Mononuclear cell (primary cell): ENCODE results near the gene LAGE3. TPM values are rescaled to one million over a fixed set of nuclear protein-coding genes. Genes with fewer than 3 reads are reported as not detected.

Experiments used
- H3K27me3 ChIP-seq: 2 replicates; pipeline ENCODE4 v1.6.0; 2011; ENCODE audit warnings: low read length, control low read depth; ENCODE audit not compliant: insufficient read depth
- H3K4me1 ChIP-seq: 2 replicates; pipeline ENCODE4 v1.5.1; 2011; ENCODE audit warnings: mild to moderate bottlenecking, low read length, control low read depth; ENCODE audit not compliant: insufficient read depth
- H3K4me3 ChIP-seq: 2 replicates; pipeline ENCODE4 v1.5.1; 2011; ENCODE audit warnings: mild to moderate bottlenecking, low read length, moderate library complexity
- H3K9me3 ChIP-seq: 2 replicates; pipeline ENCODE4 v1.5.1; 2011; ENCODE audit warnings: low read depth, mild to moderate bottlenecking, control low read depth, low read length
- total RNA-seq: library from RNA; depleted of rRNA; stranded (reverse); fragments of >200 nt; gene quantifications from one replicate; pipeline ENCODE4 v1.2.3, GENCODE V29; 2012

LAGE3 gene
- total RNA-seq, 1 donor, result 2.6 TPM

GRCh38 chrX:154441984-154442707 lies 36.9 kb downstream of the LAGE3 start:
- H3K4me3 ChIP-seq, result no peak overlapping the region
- no peaks in the 10 kb centered on the region for H3K27me3 ChIP-seq
- no peaks in the 10 kb centered on the region for H3K9me3 ChIP-seq
- peaks cover 30% of the 10 kb centered on the region for H3K4me1 ChIP-seq

GRCh38 chrX:154441564-154441963 lies 37.5 kb downstream of the LAGE3 start:
- Histone ChIP-seq H3K9me3 (no peaks in the 10 kb centered on the region), H3K27me3 (no peaks in the 10 kb centered on the region), H3K4me1 (peaks cover 30% of the 10 kb centered on the region), H3K4me3 (no peak overlapping the region)

GRCh38 chrX:154440623-154441357 lies 38.3 kb downstream of the LAGE3 start:
- Histone ChIP-seq H3K4me1 (peaks cover 35% of the 10 kb centered on the region), H3K27me3 (no peaks in the 10 kb centered on the region), H3K9me3 (no peaks in the 10 kb centered on the region), H3K4me3 (no peak overlapping the region)

GRCh38 chrX:154439841-154440240 lies 39.2 kb downstream of the LAGE3 start:
- Histone ChIP-seq H3K27me3 (no peaks in the 10 kb centered on the region), H3K4me1 (peaks cover 29% of the 10 kb centered on the region), H3K9me3 (no peaks in the 10 kb centered on the region), H3K4me3 (no peak overlapping the region)

- H3K27me3 ChIP-seq, result no peaks in the 10 kb centered on the region
- H3K4me1 ChIP-seq, result peaks cover 19% of the 10 kb centered on the region
- H3K9me3 ChIP-seq, result no peaks in the 10 kb centered on the region
- H3K4me3 ChIP-seq, result peak overlapping the region; percentile 45
These were observed 40.8 kb downstream of the LAGE3 start for GRCh38 chrX:154437971-154438893.

GRCh38 chrX:154436983-154437752 lies 41.9 kb downstream of the LAGE3 start, which contains the start of gene GDI1:
TSS of gene GDI1 (plus strand) at chrX:154437154. CDS start at chrX:154437255, 101 bp downstream.
- H3K4me1 ChIP-seq, result peaks cover 18% of the 10 kb centered on the region
- H3K4me3 ChIP-seq, result peak within 1 kb of the TSS; percentile 45
- H3K9me3 ChIP-seq, result no peaks in the 10 kb centered on the region
- H3K27me3 ChIP-seq, result no peaks in the 10 kb centered on the region

GRCh38 chrX:154436374-154436982 lies 42.6 kb downstream of the LAGE3 start:
- no peaks in the 10 kb centered on the region for H3K27me3 ChIP-seq
- no peaks in the 10 kb centered on the region for H3K9me3 ChIP-seq
- H3K4me1 ChIP-seq, result peaks cover 18% of the 10 kb centered on the region
- peak overlapping the region; percentile 45 for H3K4me3 ChIP-seq

GRCh38 chrX:154435171-154435733 lies 43.8 kb downstream of the LAGE3 start:
- Histone ChIP-seq H3K4me3 (no peak overlapping the region), H3K27me3 (no peaks in the 10 kb centered on the region), H3K9me3 (no peaks in the 10 kb centered on the region), H3K4me1 (peaks cover 27% of the 10 kb centered on the region)

- Histone ChIP-seq H3K4me1 (peaks cover 34% of the 10 kb centered on the region), H3K27me3 (no peaks in the 10 kb centered on the region), H3K4me3 (no peak overlapping the region), H3K9me3 (no peaks in the 10 kb centered on the region)
These were observed 44.5 kb downstream of the LAGE3 start for GRCh38 chrX:154434394-154435168.

- Histone ChIP-seq H3K27me3 (no peaks in the 10 kb centered on the region), H3K9me3 (no peaks in the 10 kb centered on the region), H3K4me3 (no peak overlapping the region), H3K4me1 (peaks cover 37% of the 10 kb centered on the region)
These were observed 45.5 kb downstream of the LAGE3 start for GRCh38 chrX:154433605-154434004.

- Histone ChIP-seq H3K27me3 (no peaks in the 10 kb centered on the region), H3K4me3 (no peak overlapping the region), H3K9me3 (no peaks in the 10 kb centered on the region), H3K4me1 (peaks cover 37% of the 10 kb centered on the region)
These were observed 46.9 kb downstream of the LAGE3 start for GRCh38 chrX:154432210-154432609.

GRCh38 chrX:154431341-154431740 lies 47.7 kb downstream of the LAGE3 start:
- Histone ChIP-seq H3K4me3 (no peak overlapping the region), H3K9me3 (no peaks in the 10 kb centered on the region), H3K4me1 (peaks cover 38% of the 10 kb centered on the region)

GRCh38 chrX:154430916-154431315 lies 48.2 kb downstream of the LAGE3 start:
- no peak overlapping the region for H3K4me3 ChIP-seq
- no peaks in the 10 kb centered on the region for H3K27me3 ChIP-seq
- H3K9me3 ChIP-seq, result no peaks in the 10 kb centered on the region
- H3K4me1 ChIP-seq, result peaks cover 35% of the 10 kb centered on the region

More at GRCh38 chrX:154431341-154431740, 47.7 kb downstream of the LAGE3 start:
- no peaks in the 10 kb centered on the region for H3K27me3 ChIP-seq
